ENCODE measurements around the gene HMX2. TPM values are rescaled to one million over a fixed set of nuclear protein-coding genes. Genes with fewer than 3 reads are reported as not detected.

Gene HMX2
- total and polyA plus RNA-seq, 2 of the 13 experiments (the other 11 are each of a cell fraction or from before 2014, with no cell fraction given): not detected

DNA sequence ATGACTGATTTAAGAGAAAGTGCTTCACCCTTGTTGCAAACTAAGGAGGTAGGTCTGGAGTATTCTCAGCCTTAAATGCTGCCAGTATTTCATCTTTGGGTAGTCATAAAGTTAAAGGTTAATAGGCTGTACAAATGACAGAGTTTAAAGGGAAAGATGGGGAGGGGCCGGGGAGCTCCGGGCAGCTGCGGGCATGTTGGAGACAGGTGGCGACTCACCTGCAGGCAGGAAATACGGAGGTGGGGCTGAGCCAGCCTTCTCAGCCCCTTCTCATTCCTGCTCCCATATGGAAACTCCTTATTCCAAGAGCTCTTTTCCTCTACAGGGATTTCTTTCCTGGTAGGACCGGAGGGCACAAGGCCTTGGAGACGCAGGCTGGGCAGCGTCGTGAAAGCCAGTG is 44.0 kb upstream of the HMX2 start (continued):
- TF ChIP-seq, protein P1, sequence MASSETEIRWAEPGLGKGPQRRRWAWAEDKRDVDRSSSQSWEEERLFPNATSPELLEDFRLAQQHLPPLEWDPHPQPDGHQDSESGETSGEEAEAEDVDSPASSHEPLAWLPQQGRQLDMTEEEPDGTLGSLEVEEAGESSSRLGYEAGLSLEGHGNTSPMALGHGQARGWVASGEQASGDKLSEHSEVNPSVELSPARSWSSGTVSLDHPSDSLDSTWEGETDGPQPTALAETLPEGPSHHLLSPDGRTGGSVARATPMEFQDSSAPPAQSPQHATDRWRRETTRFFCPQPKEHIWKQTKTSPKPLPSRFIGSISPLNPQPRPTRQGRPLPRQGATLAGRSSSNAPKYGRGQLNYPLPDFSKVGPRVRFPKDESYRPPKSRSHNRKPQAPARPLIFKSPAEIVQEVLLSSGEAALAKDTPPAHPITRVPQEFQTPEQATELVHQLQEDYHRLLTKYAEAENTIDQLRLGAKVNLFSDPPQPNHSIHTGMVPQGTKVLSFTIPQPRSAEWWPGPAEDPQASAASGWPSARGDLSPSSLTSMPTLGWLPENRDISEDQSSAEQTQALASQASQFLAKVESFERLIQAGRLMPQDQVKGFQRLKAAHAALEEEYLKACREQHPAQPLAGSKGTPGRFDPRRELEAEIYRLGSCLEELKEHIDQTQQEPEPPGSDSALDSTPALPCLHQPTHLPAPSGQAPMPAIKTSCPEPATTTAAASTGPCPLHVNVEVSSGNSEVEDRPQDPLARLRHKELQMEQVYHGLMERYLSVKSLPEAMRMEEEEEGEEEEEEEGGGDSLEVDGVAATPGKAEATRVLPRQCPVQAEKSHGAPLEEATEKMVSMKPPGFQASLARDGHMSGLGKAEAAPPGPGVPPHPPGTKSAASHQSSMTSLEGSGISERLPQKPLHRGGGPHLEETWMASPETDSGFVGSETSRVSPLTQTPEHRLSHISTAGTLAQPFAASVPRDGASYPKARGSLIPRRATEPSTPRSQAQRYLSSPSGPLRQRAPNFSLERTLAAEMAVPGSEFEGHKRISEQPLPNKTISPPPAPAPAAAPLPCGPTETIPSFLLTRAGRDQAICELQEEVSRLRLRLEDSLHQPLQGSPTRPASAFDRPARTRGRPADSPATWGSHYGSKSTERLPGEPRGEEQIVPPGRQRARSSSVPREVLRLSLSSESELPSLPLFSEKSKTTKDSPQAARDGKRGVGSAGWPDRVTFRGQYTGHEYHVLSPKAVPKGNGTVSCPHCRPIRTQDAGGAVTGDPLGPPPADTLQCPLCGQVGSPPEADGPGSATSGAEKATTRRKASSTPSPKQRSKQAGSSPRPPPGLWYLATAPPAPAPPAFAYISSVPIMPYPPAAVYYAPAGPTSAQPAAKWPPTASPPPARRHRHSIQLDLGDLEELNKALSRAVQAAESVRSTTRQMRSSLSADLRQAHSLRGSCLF (CRISPR knock-in tag; IDR thresholded peaks at IDR 0.05; ENCODE audit: borderline replicate concordance): no peak
- TF ChIP-seq, protein P2, sequence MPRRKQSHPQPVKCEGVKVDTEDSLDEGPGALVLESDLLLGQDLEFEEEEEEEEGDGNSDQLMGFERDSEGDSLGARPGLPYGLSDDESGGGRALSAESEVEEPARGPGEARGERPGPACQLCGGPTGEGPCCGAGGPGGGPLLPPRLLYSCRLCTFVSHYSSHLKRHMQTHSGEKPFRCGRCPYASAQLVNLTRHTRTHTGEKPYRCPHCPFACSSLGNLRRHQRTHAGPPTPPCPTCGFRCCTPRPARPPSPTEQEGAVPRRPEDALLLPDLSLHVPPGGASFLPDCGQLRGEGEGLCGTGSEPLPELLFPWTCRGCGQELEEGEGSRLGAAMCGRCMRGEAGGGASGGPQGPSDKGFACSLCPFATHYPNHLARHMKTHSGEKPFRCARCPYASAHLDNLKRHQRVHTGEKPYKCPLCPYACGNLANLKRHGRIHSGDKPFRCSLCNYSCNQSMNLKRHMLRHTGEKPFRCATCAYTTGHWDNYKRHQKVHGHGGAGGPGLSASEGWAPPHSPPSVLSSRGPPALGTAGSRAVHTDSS (CRISPR knock-in tag; conservative IDR thresholded peaks at IDR 0.05): no peak
- TF ChIP-seq ZNF891 (CRISPR knock-in tag; IDR thresholded peaks at IDR 0.05): no peak
- TF ChIP-seq ATF6 (CRISPR knock-in tag; conservative IDR thresholded peaks at IDR 0.05): no peak
- no peak for TF ChIP-seq SMAD1 (CRISPR knock-in tag; IDR thresholded peaks at IDR 0.05; ENCODE audit: borderline replicate concordance, low read depth)
- no peak for TF ChIP-seq ZNF674 (CRISPR knock-in tag; IDR thresholded peaks at IDR 0.05; ENCODE audit: low read depth)

Data from HepG2 (cell line).